GM12878 (cell line): ENCODE measurements around the gene SLIT1.

ENCODE experiments used
- CTCF ChIP-seq, 3 experiments: IDR thresholded peaks in 2 of 3; conservative IDR thresholded peaks in 1 of 3; 2 replicates each; pipeline ENCODE4 v1.5.1; 2011; ENCODE audit warnings: low read depth in 3 of 3, low read length in 3 of 3, mild to moderate bottlenecking in 3 of 3, control low read depth in 2 of 3, moderate library complexity in 2 of 3, inconsistent platforms in 1 of 3, mixed read lengths in 1 of 3; ENCODE audit not compliant: control insufficient read depth in 2 of 3, insufficient read depth in 1 of 3; ENCODE audit errors: extremely low read depth in 1 of 3
- YY1 ChIP-seq: IDR thresholded peaks from 2 replicates; pipeline ENCODE4 v1.6.1; 2011; ENCODE audit warnings: low read depth, mild to moderate bottlenecking, low read length

- TF ChIP-seq CTCF (IDR thresholded peaks at IDR 0.05 in 2 of 3, conservative IDR thresholded peaks at IDR 0.05 in 1 of 3; ENCODE audit: control insufficient read depth in 2 of 3, extremely low read depth in 1 of 3, insufficient read depth in 1 of 3, low read depth in 3 of 3, low read length in 3 of 3) (no peak), YY1 (no peak)
Observed at GRCh38 chr10:97032624-97033023, 153.1 kb downstream of the SLIT1 start.
